Pancreas (tissue), 10 donors: Measurements from ENCODE around the gene IFT57. TPM values are rescaled to one million over a fixed set of nuclear protein-coding genes. Genes with fewer than 3 reads are reported as not detected.
"Not testable (repeated sequence)": the region's sequence is repeated elsewhere in the genome, so short reads cannot be mapped to it uniquely, and the experiment has no call there.

Source experiments
- ATAC-seq, 4 donors: fragments of 200-7000 bp; cut with Tn5 transposase; one replicate each; pipeline versions ENCODE4 v1.8.0 to v1.9.1; 2020; ENCODE audit warnings: mild to moderate bottlenecking in 4 of 4, moderate library complexity in 4 of 4
- DNase-seq, 6 donors: peaks; one replicate each; pipeline ENCODE4 v3.0.0-alpha.2; 2020
- FAIRE-seq: peaks from 2 replicates; lab custom pipeline; 2012; peaks lifted over from hg19 to GRCh38; lab: Jason Lieb, UNC
- H3K27ac ChIP-seq, 4 donors: fragments of 200-600 bp; sonication (generic); 1 replicate in 3 of 4; 2 replicates in 1 of 4; pipeline versions ENCODE4 v1.5.0 to v1.8.0; 2020
- H3K27me3 ChIP-seq, 4 donors: fragments of 200-600 bp; one replicate each; pipeline ENCODE4 v1.8.0; 2021
- H3K36me3 ChIP-seq, 3 donors: fragments of 200-600 bp; sonication (generic) in 1 of 3; one replicate each; pipeline versions ENCODE4 v1.5.0 to v1.8.0; 2020 to 2021
- H3K4me1 ChIP-seq, 3 donors: fragments of 200-600 bp; one replicate each; pipeline ENCODE4 v1.8.0; 2021
- H3K4me3 ChIP-seq, 4 donors: fragments of 200-600 bp; sonication (generic) in 2 of 4; one replicate each; pipeline versions ENCODE4 v1.5.0 to v1.8.0; 2020 to 2021
- H3K9me3 ChIP-seq, 4 donors: fragments of 200-600 bp; one replicate each; pipeline ENCODE4 v1.8.0; 2021
- WGBS, 2 donors: extraction: QIAGEN DNeasy Blood & Tissue Kit; methylation state at CpG; one replicate each; pipeline ENCODE4 v1.1.7; 2013; 5-methylcytosine and 5-hydroxymethylcytosine counted together
- intact Hi-C, 3 donors: fragments of 100-400 bp; cut with DNase I; formaldehyde crosslinking; loops; one replicate each; pipeline versions ENCODE4 v1.11.1 to v1.14.2; 2022
- polyA plus RNA-seq, 2 donors: library from polyadenylated mRNA; stranded (reverse); fragments of 200-250 nt; gene quantifications; one replicate each; pipeline ENCODE4 v1.2.3, GENCODE V29; 2013
- total RNA-seq, 6 donors: library from RNA; stranded (reverse); fragmentation: NEBNext Ultra II Directional in 4 of 6; extraction: Animal tissue kit (Norgen Biotek cat#: 25700) in 4 of 6; gene quantifications; one replicate each; pipeline versions ENCODE4 v1.2.1 to v1.2.4, GENCODE V29; 2021 to 2023
- TF ChIP-seq, protein P1 (sequence below), 4 donors: fragments of 200-600 bp; sonication (generic) in 3 of 4; IDR thresholded peaks; one replicate each; pipeline versions ENCODE4 v1.5.0 to v1.8.0; 2021; ENCODE audit warnings: antibody characterized with exemption in 4 of 4
- donor health status: healthy with polysubstance abuse.
- donor health status: DM: no; HTN: no; CAD: no; lungs with moderate emphysema.
- donor health status: DM: no; HTN: no; CAD: no.
- donor health status: control.
- donor health status: control.
- donor health status: Bipolar disorder and iron deficiency.
- donor health status: DM: yes; HTN: yes; CAD: no.
- donor health status: DM: no; HTN: no; CAD: no.
- donor health status: DM: no; HTN: no; CAD: no.
- donor health status: DM: yes; HTN: yes; CAD: no.

The IFT57 gene, protein sequence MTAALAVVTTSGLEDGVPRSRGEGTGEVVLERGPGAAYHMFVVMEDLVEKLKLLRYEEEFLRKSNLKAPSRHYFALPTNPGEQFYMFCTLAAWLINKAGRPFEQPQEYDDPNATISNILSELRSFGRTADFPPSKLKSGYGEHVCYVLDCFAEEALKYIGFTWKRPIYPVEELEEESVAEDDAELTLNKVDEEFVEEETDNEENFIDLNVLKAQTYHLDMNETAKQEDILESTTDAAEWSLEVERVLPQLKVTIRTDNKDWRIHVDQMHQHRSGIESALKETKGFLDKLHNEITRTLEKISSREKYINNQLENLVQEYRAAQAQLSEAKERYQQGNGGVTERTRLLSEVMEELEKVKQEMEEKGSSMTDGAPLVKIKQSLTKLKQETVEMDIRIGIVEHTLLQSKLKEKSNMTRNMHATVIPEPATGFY
- total RNA-seq = 10 to 100 TPM; 25.5 to 40.2 (median 30.3) TPM
- polyA plus RNA-seq = 10 to 100 TPM; 10.4 to 32.9 TPM

DNA sequence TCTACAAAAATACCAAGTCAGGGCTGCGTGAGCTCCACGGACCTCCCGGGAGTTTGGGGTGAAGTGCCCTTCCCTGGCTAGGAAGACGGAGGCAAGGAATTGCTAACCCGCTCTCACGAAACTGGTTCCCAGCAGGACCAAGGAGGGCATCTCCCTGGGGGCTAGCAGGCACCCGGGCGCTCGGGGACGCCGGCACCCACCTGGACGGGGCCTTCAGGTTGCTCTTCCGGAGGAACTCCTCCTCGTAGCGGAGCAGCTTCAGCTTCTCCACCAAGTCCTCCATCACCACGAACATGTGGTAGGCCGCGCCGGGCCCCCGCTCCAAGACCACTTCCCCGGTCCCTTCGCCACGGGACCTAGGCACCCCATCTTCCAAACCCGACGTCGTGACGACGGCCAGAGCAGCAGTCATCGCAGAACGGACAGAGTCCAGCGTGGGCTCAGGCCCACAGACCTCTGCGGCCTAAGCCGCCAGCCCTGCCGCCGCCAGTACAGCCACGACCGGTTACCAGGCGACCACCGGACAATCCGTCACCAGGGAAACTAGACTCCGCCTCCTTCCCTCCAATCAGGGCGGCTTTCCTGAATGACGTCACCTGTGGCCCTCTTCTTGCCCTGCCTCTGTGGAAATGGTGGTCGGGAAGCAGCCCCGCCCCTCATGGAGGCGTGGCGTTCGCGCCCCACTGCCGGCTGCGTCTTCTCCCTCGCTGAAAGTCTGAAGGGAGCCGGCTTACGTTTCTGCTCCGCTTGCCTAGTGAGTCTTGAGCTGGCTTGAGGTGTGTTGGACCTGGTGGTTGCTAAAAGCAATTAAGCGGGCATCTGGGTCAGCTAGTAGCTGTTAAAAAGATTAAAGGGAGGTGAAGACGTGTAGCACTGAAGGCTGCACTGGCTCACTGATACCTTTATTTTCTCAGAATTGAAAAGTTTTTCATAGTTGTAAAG, at the start of gene IFT57:
IFT57 (minus strand) TSS at position 514 of the 942 bp plus-strand sequence; CDS start at position 412, 102 bp downstream.
- ATAC-seq = peak; percentile 95 to 98 (median 96)
- Histone ChIP-seq H3K27ac (peak within 1 kb of the TSS; percentile 71 to 89 (median 84)), H3K9me3 (no peaks in the 10 kb centered on the region), H3K36me3 (no peaks in the 10 kb centered on the region), H3K4me3 (peak within 1 kb of the TSS; percentile 59 to 86 (median 72)), H3K27me3 (no peaks in the 10 kb centered on the region), H3K4me1 (peaks cover 12 to 30% (median 18%) of the 10 kb centered on the region in 3 donors)
- intact Hi-C loops = no loop called here
- WGBS, 2 donors = 0 to 1% methylated on average over 57 of the region's 57 CpGs
- FAIRE-seq = peak; percentile 59
- peak; percentile 92 to 99 (median 96) for DNase-seq
- TF ChIP-seq, protein P1, sequence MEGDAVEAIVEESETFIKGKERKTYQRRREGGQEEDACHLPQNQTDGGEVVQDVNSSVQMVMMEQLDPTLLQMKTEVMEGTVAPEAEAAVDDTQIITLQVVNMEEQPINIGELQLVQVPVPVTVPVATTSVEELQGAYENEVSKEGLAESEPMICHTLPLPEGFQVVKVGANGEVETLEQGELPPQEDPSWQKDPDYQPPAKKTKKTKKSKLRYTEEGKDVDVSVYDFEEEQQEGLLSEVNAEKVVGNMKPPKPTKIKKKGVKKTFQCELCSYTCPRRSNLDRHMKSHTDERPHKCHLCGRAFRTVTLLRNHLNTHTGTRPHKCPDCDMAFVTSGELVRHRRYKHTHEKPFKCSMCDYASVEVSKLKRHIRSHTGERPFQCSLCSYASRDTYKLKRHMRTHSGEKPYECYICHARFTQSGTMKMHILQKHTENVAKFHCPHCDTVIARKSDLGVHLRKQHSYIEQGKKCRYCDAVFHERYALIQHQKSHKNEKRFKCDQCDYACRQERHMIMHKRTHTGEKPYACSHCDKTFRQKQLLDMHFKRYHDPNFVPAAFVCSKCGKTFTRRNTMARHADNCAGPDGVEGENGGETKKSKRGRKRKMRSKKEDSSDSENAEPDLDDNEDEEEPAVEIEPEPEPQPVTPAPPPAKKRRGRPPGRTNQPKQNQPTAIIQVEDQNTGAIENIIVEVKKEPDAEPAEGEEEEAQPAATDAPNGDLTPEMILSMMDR (IDR thresholded peaks at IDR 0.05) = no peak

DNA sequence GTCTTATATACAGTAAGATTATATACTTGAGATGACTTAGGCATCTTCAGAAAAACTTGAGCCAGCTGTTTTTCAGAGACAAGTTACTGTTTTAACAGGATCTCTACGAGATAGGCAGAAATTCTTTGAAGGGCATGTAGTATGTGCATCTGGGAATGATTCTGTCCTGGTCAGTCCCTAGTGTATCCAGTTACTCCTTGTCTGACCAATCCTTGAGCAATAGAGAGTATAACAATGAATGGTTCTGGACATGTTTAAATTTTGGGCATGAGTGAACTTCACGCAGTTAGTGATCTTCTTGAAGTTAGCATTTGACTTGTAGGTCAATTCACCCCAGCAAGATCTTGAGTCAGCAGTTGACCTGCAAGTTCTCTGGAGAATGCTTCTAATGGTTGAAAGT, 49.4 kb upstream of the IFT57 start:
- WGBS, 2 donors = 67 to 80% methylated on average over 2 of the region's 2 CpGs
- no peak for DNase-seq
- no peak overlapping the region for H3K27ac ChIP-seq
- intact Hi-C loops = no loop called here
- H3K4me1 ChIP-seq = no peaks in the 10 kb centered on the region
- H3K4me3 ChIP-seq = no peak overlapping the region
- no peaks in the 10 kb centered on the region for H3K9me3 ChIP-seq
- no peaks in the 10 kb centered on the region for H3K36me3 ChIP-seq
- ATAC-seq = no peak
- FAIRE-seq = no peak
- no peaks in the 10 kb centered on the region for H3K27me3 ChIP-seq
- TF ChIP-seq, protein P1 (IDR thresholded peaks at IDR 0.05) = no peak

DNA sequence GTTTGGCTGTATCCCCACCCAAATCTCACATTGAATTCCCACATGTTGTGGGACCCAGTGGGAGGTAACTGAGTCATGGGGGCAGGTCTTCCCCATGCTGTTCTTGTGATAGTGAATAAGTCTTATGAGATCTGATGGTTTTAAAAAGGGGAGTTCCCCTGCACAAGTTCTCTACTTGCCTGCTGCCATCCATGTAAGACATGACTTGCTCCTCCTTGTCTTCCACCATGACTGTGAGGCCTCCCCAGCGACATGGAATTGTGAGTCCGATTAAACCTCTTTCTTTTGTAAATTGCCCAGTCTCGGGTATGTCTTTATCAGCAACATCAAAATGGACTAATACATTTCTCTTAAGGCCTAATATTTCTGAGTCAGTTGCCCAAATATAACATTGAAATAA, 46.0 kb upstream of the IFT57 start:
- H3K4me3 ChIP-seq, H3K4me1 ChIP-seq, ATAC-seq, H3K27me3 ChIP-seq, H3K9me3 ChIP-seq, H3K36me3 ChIP-seq, FAIRE-seq, DNase-seq, H3K27ac ChIP-seq, intact Hi-C loops: not testable (repeated sequence)
- WGBS, 2 donors = 92 to 97% methylated on average over 3 of the region's 3 CpGs

DNA sequence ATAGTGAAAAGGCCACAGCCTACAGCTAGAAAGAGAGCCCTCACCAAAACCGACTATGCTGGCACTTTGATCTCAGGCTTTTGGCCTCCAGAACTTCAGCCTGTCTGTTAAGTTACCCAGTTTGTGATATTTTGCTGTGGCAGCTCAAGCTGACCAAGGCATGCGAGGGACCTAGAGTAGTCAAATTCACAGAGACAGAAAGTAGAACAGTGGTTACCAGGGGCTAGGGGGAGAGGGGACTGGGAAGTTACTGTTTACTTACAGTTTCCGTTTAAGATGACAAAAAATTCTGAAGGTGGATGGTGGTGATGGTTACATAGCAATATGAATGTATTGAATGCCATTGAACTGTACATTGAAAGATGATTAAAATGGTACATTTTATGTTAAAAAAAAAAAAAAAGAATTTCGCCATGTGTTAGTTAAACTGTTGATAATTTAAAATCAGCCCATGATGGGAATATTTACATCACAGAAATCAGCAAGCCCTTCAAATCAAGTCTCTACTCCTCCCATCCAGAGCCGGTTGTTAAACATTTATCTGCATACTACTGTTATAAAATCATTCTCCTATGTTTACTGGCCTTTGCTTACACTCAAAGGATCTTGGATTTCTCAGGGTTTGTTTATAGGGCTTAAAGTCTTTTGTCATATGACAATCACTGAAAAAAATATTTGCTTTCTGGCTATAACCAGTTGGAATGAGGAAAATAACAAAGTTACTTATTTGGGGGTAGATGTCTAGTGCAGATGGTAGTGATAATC, 42.5 kb upstream of the IFT57 start:
- H3K4me1 ChIP-seq, H3K36me3 ChIP-seq, H3K9me3 ChIP-seq, intact Hi-C loops, DNase-seq, ATAC-seq, H3K4me3 ChIP-seq, H3K27me3 ChIP-seq, H3K27ac ChIP-seq: not testable (repeated sequence)
- peak; percentile 41 for FAIRE-seq
- 81 to 82% methylated on average over 5 of the region's 5 CpGs for WGBS, 2 donors

DNA sequence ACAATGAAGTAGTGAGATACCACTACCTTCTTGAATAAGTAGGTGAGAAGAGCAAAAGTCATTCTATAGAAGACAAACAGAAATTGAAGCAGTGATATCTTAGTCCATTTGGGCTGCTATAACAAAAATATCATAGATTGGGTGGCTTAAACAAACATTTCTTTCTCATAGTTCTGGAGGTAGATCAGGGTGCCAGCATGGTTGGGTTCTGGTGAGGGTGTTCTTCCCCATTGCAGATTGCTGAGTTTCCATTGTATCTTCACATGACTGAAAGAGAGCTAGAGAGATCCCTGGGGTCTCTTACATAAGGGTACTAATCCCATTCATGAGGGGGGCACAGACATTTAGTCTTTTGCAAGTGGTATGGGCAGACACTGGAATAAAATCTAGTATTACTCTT, 32.9 kb upstream of the IFT57 start:
- no peak for FAIRE-seq
- no peaks in the 10 kb centered on the region for H3K27me3 ChIP-seq
- H3K4me3 ChIP-seq = no peak overlapping the region
- H3K9me3 ChIP-seq = no peaks in the 10 kb centered on the region
- intact Hi-C loops = no loop called here
- H3K4me1 ChIP-seq = no peaks in the 10 kb centered on the region
- no peak overlapping the region for H3K27ac ChIP-seq
- TF ChIP-seq, protein P1 (IDR thresholded peaks at IDR 0.05) = no peak
- ATAC-seq = no peak
- no peak for DNase-seq
- no peaks in the 10 kb centered on the region for H3K36me3 ChIP-seq
